Measurements from ENCODE around the gene RIPK4.

The RIPK4 gene

GRCh38 chr21:41752231-41752681 lies 14.6 kb downstream of the RIPK4 start:
- DNase-seq, result no peak

- DNase-seq, result no peak
These were observed 15.2 kb downstream of the RIPK4 start for GRCh38 chr21:41751611-41752011.

- peak; percentile 12 for DNase-seq
These were observed 16.2 kb downstream of the RIPK4 start for GRCh38 chr21:41750532-41751151.

- no peak for DNase-seq
These were observed 16.8 kb downstream of the RIPK4 start for GRCh38 chr21:41750051-41750450.

GRCh38 chr21:41749286-41749685 lies 17.6 kb downstream of the RIPK4 start:
- no peak for DNase-seq

- DNase-seq, result no peak
These were observed 18.7 kb downstream of the RIPK4 start for GRCh38 chr21:41747943-41748738.

- no peak for DNase-seq
These were observed 20.2 kb downstream of the RIPK4 start for GRCh38 chr21:41746744-41747006.

GRCh38 chr21:41745971-41746743 lies 20.7 kb downstream of the RIPK4 start:
- no peak for DNase-seq

GRCh38 chr21:41745026-41745820 lies 21.6 kb downstream of the RIPK4 start:
- no peak for DNase-seq

- no peak for DNase-seq
These were observed 22.6 kb downstream of the RIPK4 start for GRCh38 chr21:41744028-41744930.

GRCh38 chr21:41743321-41744027 lies 23.4 kb downstream of the RIPK4 start:
- DNase-seq, result no peak

- no peak for DNase-seq
These were observed 24.6 kb downstream of the RIPK4 start for GRCh38 chr21:41742073-41742875.

- DNase-seq, result no peak
These were observed 25.4 kb downstream of the RIPK4 start for GRCh38 chr21:41741253-41742072.

- no peak for DNase-seq
These were observed 26.1 kb downstream of the RIPK4 start for GRCh38 chr21:41740604-41741252.

GRCh38 chr21:41739936-41740335 lies 26.9 kb downstream of the RIPK4 start:
- DNase-seq, result no peak

GRCh38 chr21:41739011-41739410 lies 27.8 kb downstream of the RIPK4 start:
- no peak for DNase-seq

GRCh38 chr21:41737651-41738324 lies 29.1 kb downstream of the RIPK4 start:
- DNase-seq, result no peak

- no peak for DNase-seq
These were observed 30.4 kb downstream of the RIPK4 start for GRCh38 chr21:41736423-41736822.
